GM12865 (cell line): ENCODE data around the gene RUFY4.

Experiments used
- DNase-seq: peaks from one replicate; pipeline ENCODE4 v3.0.0; 2010; ENCODE audit warnings: low read depth
- H3K4me3 ChIP-seq: 2 replicates; pipeline ENCODE4 v1.5.1; 2011; ENCODE audit warnings: mild to moderate bottlenecking, low read depth, low read length, control low read depth
- TF ChIP-seq, protein P1 (sequence below): IDR thresholded peaks from 2 replicates; pipeline ENCODE4 v1.5.1; 2011; ENCODE audit warnings: low read length, control low read depth, low read depth, inconsistent platforms; ENCODE audit not compliant: insufficient read depth; ENCODE audit errors: missing control alignments

RUFY4 gene

DNA sequence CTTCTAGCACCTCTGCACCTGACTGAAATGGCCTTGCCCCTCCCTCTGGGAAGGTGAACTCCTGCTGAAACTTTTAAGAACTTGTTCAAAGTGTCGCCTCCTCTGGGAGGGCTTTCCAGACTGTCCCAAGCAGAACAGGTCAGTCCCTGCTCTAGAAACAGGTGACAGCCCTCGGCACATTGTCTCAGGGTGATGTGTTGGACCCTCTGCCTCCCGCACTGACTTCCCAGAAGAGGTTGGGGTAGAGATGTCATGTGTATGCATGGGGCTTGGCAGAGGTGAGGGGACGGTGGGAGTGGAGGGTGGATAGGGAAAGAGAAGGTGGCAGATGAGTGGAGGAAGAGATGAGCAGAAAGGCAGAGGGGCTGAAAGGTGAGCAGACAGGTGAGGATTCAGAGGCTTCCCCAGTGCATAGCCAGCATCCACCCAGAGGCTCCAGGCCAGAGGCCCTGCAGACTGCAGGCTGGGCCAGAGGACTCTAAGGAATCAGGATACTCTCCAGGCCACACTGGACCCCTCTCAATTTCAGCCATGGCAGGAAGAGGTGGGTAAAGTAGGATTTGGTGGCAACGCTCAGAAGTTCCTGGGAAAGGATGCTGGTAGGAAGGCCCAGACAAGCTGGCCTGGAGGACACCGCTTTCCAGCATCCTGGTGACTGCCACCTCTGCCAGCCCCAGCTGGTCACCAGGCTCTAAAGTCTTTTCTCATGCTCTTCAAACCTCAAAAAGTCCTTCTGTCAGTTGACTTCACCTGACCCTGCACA lies 41.4 kb upstream of the RUFY4 start:
- TF ChIP-seq, protein P1, sequence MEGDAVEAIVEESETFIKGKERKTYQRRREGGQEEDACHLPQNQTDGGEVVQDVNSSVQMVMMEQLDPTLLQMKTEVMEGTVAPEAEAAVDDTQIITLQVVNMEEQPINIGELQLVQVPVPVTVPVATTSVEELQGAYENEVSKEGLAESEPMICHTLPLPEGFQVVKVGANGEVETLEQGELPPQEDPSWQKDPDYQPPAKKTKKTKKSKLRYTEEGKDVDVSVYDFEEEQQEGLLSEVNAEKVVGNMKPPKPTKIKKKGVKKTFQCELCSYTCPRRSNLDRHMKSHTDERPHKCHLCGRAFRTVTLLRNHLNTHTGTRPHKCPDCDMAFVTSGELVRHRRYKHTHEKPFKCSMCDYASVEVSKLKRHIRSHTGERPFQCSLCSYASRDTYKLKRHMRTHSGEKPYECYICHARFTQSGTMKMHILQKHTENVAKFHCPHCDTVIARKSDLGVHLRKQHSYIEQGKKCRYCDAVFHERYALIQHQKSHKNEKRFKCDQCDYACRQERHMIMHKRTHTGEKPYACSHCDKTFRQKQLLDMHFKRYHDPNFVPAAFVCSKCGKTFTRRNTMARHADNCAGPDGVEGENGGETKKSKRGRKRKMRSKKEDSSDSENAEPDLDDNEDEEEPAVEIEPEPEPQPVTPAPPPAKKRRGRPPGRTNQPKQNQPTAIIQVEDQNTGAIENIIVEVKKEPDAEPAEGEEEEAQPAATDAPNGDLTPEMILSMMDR = no peak
- H3K4me3 ChIP-seq = no peak overlapping the region
- DNase-seq = no peak

DNA sequence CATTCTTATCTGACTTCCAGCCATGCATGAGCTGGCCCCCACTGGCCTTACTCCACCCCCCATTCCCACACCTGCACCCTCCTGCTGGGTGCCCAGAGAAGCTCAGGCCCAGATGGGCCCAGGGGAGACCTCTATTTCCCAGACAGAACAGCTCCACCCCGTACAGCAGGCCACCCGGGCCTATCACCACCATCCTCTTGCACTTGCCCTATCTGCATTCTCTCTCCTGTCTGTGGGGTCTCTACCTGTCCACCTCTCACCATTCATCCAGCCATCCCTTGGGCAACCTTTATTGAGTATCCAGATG lies 40.9 kb upstream of the RUFY4 start:
- TF ChIP-seq, protein P1 = no peak
- no peak overlapping the region for H3K4me3 ChIP-seq
- DNase-seq = no peak

DNA sequence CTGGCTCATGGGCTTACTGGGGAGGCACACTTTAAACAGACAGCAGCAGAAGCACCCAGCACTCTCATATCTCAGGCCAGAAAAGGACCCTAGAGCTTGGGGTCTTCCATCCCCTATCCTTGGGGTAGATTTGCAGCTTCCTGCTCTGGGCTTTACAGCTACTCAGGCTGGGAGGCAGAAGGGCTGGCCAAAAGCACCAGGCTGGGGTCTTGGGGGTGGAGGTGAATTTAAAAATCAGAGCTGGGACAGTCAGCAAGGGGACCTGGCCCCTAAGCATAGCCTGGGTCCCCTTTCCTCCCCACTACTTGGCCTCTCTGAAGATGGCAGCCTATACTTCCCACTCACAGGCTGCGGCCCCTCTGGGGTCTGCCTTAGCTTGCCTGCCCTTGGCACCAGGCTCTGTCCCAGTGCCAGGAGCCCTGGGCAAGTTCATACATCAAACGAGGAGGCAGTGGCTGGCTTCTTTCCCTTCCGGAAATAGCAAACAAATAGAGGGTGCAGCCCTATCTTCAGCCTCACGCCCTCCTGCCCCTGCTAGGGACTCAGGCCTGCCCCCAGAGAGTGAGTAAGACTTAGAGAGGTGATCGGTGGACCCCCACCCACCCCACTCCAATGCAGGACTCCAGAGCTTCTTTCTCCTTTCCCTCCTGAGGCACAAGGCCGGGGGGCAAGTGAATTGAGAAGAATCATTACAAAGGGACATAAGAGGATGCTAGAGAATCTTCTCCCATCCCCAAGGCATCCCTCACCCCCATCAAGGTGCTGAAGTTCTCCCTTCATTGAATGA lies 40.3 kb upstream of the RUFY4 start:
- TF ChIP-seq, protein P1 = no peak
- H3K4me3 ChIP-seq = no peak overlapping the region
- no peak for DNase-seq

DNA sequence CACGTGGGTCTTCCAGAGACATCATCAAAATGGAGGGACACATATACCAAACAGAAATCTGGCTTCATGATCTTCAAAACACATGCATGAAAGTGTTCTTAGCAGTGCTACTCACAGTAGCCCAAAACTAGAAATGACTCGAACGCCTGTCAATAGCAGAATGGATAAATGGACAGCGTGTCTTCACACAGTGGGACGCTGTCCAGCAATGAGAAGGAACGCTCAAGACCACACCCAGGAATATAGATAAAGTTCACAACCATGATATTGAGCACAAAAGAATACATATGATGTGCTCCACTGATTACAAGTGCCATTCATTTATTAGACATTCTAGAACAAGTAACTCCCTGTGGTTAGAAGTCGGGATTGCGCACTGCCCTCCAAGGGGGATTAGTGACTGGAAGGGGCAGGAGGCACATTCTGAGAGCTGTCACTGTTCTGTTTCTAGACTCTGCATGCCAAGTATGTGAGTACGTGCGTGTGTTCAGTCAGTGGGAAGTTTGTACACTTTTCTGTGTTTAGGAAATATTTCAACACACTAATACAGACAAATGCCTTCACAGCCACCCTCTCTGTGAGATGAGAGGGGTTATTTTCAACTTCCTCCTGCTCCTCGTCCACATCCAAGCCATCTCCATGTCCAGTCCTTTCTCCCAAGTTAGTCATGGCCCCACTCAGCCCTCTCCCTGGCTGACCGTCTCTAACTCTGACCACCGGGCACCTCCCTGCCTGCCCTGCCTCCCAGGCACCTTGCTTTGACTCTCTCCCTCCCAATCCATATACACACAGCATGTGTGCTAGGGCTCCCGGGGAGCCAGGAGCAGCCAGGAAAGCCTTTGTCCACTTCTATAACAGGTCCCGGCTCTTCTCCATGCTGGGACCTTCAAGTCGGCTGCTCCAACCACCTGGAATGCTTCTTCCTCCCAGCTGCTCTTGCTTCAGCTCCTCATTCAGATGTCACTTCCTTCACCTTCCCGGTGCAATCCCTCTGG lies 39.4 kb upstream of the RUFY4 start:
- TF ChIP-seq, protein P1 = no peak
- no peak for DNase-seq
- H3K4me3 ChIP-seq = no peak overlapping the region

DNA sequence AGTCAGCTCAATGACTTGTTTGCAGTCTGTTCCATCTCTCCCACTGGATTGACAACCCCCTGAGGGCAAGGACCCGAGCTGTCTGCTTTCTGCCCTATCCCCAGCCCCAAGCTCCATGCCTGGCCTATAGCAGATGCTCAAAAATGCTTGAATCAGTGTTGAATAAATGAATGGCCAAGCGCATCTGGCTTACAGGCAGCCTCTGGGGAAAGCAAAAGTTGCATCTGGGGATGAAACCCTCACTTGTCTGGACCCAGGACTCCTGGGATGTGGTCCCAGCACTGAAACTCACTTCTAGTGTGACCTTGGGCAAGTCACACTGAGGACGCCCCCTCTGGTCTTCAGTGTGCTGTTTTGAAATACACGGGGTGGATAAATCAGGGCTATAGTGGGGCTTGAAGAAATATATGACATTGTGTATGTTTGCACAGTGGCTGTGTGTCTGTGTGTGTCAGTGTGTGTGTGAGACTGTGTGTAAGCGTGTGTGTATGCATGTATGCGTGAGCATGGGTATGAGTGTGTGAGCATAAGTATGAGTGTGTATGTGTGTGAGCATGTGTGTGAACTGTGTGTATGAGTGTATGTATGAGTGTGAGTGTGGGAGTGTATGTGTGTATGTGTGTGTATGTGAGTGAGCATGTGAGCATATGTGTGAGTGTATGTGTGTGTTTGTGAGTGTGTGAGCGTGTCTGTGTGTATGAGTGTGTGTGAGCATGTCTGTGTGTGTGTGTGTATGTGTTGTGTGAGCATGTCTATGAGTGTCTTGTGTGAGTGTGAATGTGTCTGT lies 38.5 kb upstream of the RUFY4 start:
- no peak overlapping the region for H3K4me3 ChIP-seq
- DNase-seq = no peak
- TF ChIP-seq, protein P1 = no peak

DNA sequence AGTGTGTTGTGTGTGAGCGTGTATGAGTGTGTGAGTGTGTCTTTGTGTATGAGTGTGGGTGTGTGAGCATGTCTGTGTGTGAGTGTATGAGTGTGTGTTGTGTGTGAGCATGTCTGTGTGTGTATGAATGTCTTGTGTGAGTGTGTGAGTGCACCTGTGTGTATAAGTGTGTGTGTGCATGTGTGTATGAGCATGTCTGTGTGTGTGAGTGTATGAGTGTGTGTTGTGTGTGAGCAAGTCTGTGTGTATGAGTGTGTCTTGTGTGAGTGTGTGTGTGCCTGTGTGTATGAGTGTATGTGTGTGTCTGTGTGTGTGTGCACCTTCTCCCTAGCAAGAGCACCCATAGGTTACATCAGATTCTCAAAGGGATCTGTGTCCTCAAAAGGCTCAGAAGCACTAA lies 37.8 kb upstream of the RUFY4 start:
- DNase-seq = no peak
- H3K4me3 ChIP-seq = no peak overlapping the region

More for the DNA sequence above, 37.8 kb upstream of the RUFY4 start:
- TF ChIP-seq, protein P1 = no peak
